HCT116 (cell line): ENCODE results near the gene SSR2.

Experiments used
- CTCF ChIP-seq, 3 experiments: fragments of 200-600 bp in 1 of 3; sonication (generic) in 1 of 3; IDR thresholded peaks in 2 of 3; conservative IDR thresholded peaks in 1 of 3; 2 replicates each; pipeline ENCODE4 v1.5.1; 2012 to 2017; ENCODE audit warnings: low read depth in 2 of 3, low read length in 2 of 3, antibody characterized with exemption in 1 of 3, borderline replicate concordance in 1 of 3, control low read depth in 1 of 3, mild to moderate bottlenecking in 1 of 3, mixed read lengths in 1 of 3, mixed run types in 1 of 3, moderate library complexity in 1 of 3; ENCODE audit not compliant: insufficient read depth in 1 of 3
- EGR1 ChIP-seq: IDR thresholded peaks from 2 replicates; pipeline ENCODE4 v1.6.1; 2012; ENCODE audit warnings: low read depth
- ELF1 ChIP-seq: IDR thresholded peaks from 2 replicates; pipeline ENCODE4 v1.6.1; 2012; ENCODE audit warnings: low read depth, borderline replicate concordance
- EZH2 ChIP-seq: fragments of 200-600 bp; sonication (generic); IDR thresholded peaks from 2 replicates; pipeline ENCODE4 v1.6.1; 2017; ENCODE audit warnings: antibody characterized with exemption, mixed run types
- EZH2phosphoT487 ChIP-seq: fragments of 200-600 bp; IDR thresholded peaks from 2 replicates; pipeline ENCODE4 v1.6.1; 2018; ENCODE audit warnings: antibody characterized with exemption, borderline replicate concordance
- JUND ChIP-seq: IDR thresholded peaks from 2 replicates; pipeline ENCODE4 v1.6.1; 2012
- MAX ChIP-seq: IDR thresholded peaks from 2 replicates; pipeline ENCODE4 v1.6.1; 2012
- POLR2A ChIP-seq: IDR thresholded peaks from 2 replicates; pipeline ENCODE4 v1.7.0; 2011; ENCODE audit warnings: borderline replicate concordance; ENCODE audit not compliant: insufficient read depth, insufficient read length; ENCODE audit errors: extremely low read depth
- POLR2AphosphoS5 ChIP-seq: IDR thresholded peaks from 2 replicates; pipeline ENCODE4 v1.6.1; 2011; ENCODE audit warnings: mild to moderate bottlenecking, low read depth, low read length, moderate library complexity
- RAD21 ChIP-seq: IDR thresholded peaks from 2 replicates; pipeline ENCODE4 v1.6.1; 2012; ENCODE audit warnings: low read depth, mild to moderate bottlenecking
- REST ChIP-seq: IDR thresholded peaks from 2 replicates; pipeline ENCODE4 v1.6.1; 2012; ENCODE audit warnings: low read depth
- SP1 ChIP-seq: IDR thresholded peaks from 2 replicates; pipeline ENCODE4 v1.6.1; 2012; ENCODE audit warnings: low read depth
- ZFX ChIP-seq: fragments of 450-650 bp; IDR thresholded peaks from 2 replicates; pipeline ENCODE4 v1.6.1; 2017
- TF ChIP-seq, protein P1 (sequence below): IDR thresholded peaks from 2 replicates; pipeline ENCODE4 v1.6.1; 2011; ENCODE audit warnings: mild to moderate bottlenecking, low read length, moderate library complexity; ENCODE audit not compliant: insufficient replicate concordance; ENCODE audit errors: extremely low read depth

- TF ChIP-seq POLR2A (no peak), RAD21 (no peak), POLR2AphosphoS5 (no peak), CTCF (IDR thresholded peaks at IDR 0.05 in 2 of 3, conservative IDR thresholded peaks at IDR 0.05 in 1 of 3; ENCODE audit: borderline replicate concordance in 1 of 3, insufficient read depth in 1 of 3, low read depth in 2 of 3, low read length in 2 of 3) (no peak), JUND (no peak), ZFX (no peak), EZH2 (no peak), EZH2phosphoT487 (no peak), MAX (no peak), SP1 (no peak), ELF1 (no peak), EGR1 (no peak), REST (no peak)
- TF ChIP-seq, protein P1, sequence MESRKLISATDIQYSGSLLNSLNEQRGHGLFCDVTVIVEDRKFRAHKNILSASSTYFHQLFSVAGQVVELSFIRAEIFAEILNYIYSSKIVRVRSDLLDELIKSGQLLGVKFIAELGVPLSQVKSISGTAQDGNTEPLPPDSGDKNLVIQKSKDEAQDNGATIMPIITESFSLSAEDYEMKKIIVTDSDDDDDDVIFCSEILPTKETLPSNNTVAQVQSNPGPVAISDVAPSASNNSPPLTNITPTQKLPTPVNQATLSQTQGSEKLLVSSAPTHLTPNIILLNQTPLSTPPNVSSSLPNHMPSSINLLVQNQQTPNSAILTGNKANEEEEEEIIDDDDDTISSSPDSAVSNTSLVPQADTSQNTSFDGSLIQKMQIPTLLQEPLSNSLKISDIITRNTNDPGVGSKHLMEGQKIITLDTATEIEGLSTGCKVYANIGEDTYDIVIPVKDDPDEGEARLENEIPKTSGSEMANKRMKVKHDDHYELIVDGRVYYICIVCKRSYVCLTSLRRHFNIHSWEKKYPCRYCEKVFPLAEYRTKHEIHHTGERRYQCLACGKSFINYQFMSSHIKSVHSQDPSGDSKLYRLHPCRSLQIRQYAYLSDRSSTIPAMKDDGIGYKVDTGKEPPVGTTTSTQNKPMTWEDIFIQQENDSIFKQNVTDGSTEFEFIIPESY: no peak
Measured at GRCh38 chr1:156055281-156056048, 34.7 kb upstream of the SSR2 start.
